Superior temporal gyrus (tissue), 1 donor: ENCODE data around the gene SCUBE1.

Experiments
- DNase-seq: peaks from one replicate; pipeline ENCODE4 v3.0.0-alpha.2; 2016; ENCODE audit errors: extremely low spot score

The SCUBE1 gene

DNA sequence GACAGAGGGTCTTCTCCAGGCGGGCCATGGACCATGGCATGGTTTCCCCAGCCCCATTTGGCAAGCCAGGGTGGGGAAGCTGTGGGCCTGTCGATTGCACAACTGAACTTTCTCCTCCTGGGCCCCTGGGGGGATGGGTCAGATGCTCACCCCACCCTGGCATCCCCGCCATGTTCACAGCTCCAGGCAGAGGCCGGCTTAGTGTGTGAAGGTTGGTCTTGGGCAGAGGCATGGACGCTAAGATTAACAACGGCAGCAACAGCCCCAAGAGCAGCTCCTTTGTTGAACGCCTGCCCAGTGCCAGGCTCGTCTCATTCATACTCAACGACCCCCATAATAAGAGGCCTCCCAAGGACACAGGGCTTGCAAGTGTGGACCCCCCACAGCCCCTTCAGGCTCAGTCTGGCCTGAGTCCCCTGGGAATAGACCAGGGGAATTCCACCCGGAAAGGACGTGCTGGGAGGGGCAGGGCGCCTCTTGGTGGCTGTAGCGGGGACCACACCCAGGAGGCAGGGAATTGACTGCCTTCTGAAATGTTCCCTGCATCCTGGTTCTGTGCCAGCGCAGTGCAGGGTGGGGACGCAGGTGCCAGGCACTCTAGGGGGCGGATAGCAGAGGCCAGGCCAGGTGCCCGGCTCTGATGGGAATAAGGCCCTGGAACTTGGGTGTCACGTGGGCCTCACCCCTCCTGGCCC lies 183.5 kb downstream of the SCUBE1 start:
- no peak for DNase-seq

- DNase-seq: no peak
These were observed 184.2 kb downstream of the SCUBE1 start for GRCh38 chr22:43158778-43159483.

GRCh38 chr22:43157874-43158546 lies 185.2 kb downstream of the SCUBE1 start:
- DNase-seq: no peak

DNA sequence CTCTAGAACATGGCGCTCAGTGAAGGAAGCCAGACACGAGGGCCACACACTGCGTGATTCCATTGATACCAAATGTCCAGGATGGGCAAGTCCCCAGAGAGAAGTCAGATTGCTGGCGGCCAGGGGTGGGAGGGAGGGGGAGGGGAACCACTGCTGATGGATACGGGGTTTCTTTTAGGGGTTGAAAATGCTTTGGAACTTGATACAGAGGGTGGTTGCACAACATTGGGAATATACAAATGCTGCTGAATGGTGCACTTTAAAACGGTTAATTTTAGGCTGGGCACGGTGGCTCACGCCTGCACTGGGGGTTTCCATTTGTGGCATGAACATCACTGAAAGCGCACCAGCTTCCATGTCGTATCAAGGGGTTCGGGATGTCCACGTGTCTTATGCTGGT lies 186.8 kb downstream of the SCUBE1 start:
- no peak for DNase-seq

DNA sequence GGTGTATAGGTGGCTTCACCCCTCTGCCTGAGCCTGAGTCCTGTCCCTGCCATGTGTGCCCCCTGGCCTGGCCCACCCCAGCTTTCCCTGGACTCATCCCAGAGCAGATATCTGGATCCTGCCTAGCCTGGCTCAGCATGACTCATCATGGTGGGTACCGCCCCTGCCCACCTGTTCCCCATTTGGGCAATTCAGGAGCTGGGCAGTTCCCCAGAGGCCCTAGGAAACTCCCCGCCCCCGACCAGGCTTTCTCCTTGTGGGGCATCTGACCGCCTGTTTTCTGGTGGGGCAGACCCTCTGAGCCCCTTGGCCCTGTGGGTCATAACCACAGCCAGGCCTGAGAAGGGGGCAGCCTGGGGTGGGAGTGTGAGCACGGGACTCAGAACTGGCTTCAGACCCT lies 187.4 kb downstream of the SCUBE1 start:
- DNase-seq: no peak

DNA sequence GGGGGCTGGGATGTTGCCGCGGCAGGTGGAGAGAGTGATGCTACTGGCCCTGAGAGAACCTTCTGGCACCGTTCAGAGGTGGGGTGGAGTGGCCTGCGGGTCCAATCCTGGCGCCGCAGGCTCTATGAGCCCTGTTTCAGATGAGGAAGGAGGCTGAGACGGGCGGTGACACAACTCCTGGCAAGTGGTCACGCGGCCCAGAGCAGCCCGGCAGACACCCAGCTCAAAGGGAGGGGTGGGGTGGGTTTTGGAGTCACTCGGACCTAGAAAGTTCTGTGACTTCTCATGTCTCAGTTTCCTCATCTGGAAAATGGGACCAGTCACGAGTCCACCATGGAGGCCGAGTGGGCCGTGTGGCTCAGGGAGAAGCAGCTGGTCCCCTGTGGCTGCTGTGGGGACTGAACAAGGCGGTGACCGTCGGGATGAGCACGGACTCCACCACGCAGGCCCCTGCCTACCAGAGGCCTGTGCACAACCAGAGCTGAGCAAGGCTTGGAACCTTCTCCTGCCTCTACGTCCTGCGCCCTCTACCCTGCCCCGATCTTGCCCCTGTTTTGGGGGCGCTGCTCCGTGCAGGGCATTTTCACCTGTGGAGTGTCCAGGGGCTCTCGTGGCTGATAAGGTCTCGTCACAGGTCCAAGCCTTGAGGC lies 188.2 kb downstream of the SCUBE1 start:
- DNase-seq: no peak

- DNase-seq: no peak
These were observed 189.3 kb downstream of the SCUBE1 start for GRCh38 chr22:43153899-43154298.

- DNase-seq: peak; percentile 45
These were observed 190.7 kb downstream of the SCUBE1 start for GRCh38 chr22:43152357-43153071.

- no peak for DNase-seq
These were observed 191.2 kb downstream of the SCUBE1 start for GRCh38 chr22:43152003-43152356.

GRCh38 chr22:43151251-43152002 lies 191.7 kb downstream of the SCUBE1 start, which contains the start of gene TSPO:
Gene TSPO, plus strand, starts transcription at chr22:43151559. Its CDS starts 7,680 bp downstream, at chr22:43159239.
- peak; percentile 45 for DNase-seq

- no peak for DNase-seq
These were observed 192.4 kb downstream of the SCUBE1 start for GRCh38 chr22:43150731-43151206.

DNA sequence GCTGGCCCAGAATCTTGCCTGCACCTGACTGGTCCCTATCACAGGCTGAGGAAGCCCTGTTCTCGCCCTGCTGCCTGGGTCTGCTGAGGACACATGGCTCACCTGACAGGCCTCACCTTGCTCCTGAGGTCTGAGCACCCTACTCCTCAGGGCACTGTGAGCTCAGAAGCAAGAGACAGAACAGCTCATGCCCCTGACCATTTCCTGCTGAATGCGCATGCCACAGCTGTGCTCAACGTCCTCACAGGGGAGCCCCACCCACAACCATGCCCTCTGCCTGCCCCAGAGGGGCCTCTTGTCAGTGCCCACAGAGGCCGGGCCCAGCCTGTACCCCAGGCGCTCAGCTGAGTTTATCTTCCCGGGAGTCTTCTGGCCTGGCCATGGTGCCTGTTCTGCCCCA lies 194.6 kb downstream of the SCUBE1 start:
- DNase-seq: no peak

DNA sequence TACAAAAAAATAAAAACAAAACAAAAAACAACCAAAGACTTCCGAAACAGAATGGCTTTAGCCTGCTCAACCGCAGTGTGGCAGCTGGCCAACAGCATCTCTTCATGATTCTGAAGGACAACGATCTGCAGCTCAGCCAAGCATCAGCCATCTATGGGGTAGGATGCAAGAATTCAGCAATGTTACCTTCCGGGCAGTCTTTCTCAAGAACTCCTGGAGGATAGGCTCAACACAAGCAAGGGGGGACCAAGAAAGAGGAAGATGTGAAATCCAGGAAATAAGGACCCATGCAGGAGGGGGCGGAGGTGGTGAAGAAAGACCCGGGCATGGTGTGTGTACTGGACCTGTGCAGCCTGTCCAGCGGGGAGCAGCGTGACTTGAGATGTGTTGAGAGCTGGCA lies 195.4 kb downstream of the SCUBE1 start:
- DNase-seq: no peak
